ENCODE results near the gene CCIN. TPM values are rescaled to one million over a fixed set of nuclear protein-coding genes. Genes with fewer than 3 reads are reported as not detected.
"Not testable (repeated sequence)": the region's sequence is repeated elsewhere in the genome, so short reads cannot be mapped to it uniquely, and the experiment has no call there.

CCIN gene
- total RNA-seq, 1 donor from 2014 or later: 1.9 TPM

DNA sequence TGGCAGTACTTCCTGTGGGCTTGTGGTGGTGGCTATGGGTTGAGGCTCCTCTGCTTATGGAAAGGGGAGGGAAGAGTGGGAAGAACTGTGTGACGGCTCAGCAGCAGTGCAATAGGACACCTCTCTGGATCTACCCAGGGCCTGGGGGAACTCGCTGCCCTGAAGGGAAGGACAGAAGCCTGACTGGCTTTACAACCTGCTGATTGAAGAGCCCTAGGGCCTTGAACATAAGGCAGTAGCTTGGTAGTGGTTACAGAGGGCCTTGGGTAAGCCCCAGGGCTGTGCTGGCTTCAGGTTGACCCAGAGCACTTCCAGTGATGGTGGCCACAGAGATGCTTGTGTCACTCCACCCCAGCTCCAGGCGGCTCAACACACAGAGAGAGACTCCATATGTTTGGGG is 5.5 kb downstream of the CCIN start:
- Histone ChIP-seq H4K20me1 (ENCODE audit: insufficient read depth, low read length) (no peaks in the 10 kb centered on the region), H3K4me1 (ENCODE audit: insufficient read depth, low read length) (no peaks in the 10 kb centered on the region), H3K4me2 (ENCODE audit: low read length) (no peak overlapping the region), H2AFZ (ENCODE audit: low read depth, low read length) (no peak overlapping the region), H3K4me3 (ENCODE audit: insufficient read depth, low read depth, low read length) (no peak overlapping the region), H3K27ac (ENCODE audit: low read depth, low read length) (no peak overlapping the region), H3K9ac (ENCODE audit: low read length) (no peak overlapping the region), H3K9me3 (ENCODE audit: insufficient read depth, low read depth, low read length) (no peaks in the 10 kb centered on the region), H3K36me3 (ENCODE audit: insufficient read depth, low read length) (no peaks in the 10 kb centered on the region), H3K27me3 (ENCODE audit: insufficient read depth, low read length) (no peaks in the 10 kb centered on the region), H3K79me2 (ENCODE audit: insufficient read depth, low read length) (no peaks in the 10 kb centered on the region)
- peak overlapping the region; percentile 2 for H3K4me3 Mint-ChIP-seq (ENCODE audit: unreplicated experiment)
- no peak overlapping the region for H3K27ac Mint-ChIP-seq (ENCODE audit: unreplicated experiment)
- peaks cover 13% of the 10 kb centered on the region for H3K36me3 Mint-ChIP-seq (ENCODE audit: low read depth, unreplicated experiment)
- H3K27me3 Mint-ChIP-seq (ENCODE audit: low read depth, unreplicated experiment): peaks cover 22% of the 10 kb centered on the region
- FAIRE-seq (no peak), DNase-seq (ENCODE audit: low read depth) (no peak)
- H3K4me1 Mint-ChIP-seq (ENCODE audit: low read depth, unreplicated experiment): peaks cover 4% of the 10 kb centered on the region
- TF ChIP-seq, protein P1, sequence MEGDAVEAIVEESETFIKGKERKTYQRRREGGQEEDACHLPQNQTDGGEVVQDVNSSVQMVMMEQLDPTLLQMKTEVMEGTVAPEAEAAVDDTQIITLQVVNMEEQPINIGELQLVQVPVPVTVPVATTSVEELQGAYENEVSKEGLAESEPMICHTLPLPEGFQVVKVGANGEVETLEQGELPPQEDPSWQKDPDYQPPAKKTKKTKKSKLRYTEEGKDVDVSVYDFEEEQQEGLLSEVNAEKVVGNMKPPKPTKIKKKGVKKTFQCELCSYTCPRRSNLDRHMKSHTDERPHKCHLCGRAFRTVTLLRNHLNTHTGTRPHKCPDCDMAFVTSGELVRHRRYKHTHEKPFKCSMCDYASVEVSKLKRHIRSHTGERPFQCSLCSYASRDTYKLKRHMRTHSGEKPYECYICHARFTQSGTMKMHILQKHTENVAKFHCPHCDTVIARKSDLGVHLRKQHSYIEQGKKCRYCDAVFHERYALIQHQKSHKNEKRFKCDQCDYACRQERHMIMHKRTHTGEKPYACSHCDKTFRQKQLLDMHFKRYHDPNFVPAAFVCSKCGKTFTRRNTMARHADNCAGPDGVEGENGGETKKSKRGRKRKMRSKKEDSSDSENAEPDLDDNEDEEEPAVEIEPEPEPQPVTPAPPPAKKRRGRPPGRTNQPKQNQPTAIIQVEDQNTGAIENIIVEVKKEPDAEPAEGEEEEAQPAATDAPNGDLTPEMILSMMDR (IDR thresholded peaks at IDR 0.05; ENCODE audit: insufficient read depth, low read depth, low read length): no peak
- no peak for TF ChIP-seq EZH2 (IDR thresholded peaks at IDR 0.05; ENCODE audit: insufficient read depth, low read length)
- H3K9me3 Mint-ChIP-seq (ENCODE audit: unreplicated experiment): peaks cover 2% of the 10 kb centered on the region

DNA sequence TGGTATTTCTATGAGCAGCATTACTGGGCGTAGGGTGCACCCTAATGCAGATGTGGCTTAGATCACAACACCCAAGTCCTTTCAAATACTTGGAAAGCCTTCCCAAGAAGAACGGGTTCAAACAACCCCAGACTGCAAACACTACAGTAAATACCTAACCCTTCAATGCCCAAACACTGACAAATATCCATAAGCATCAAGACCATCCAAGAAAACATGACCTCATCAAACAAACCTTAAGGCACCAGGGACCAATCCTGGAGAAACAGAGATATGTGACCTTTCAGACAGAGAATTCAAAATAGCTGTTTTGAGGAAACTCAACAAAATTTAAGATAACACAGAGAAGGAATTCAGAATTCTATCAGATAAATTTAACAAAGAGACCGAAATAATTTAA is 6.0 kb downstream of the CCIN start:
- not testable (repeated sequence) for H3K79me2 ChIP-seq (ENCODE audit: insufficient read depth, low read length); DNase-seq (ENCODE audit: low read depth); H2AFZ ChIP-seq (ENCODE audit: low read depth, low read length); H3K27ac ChIP-seq (ENCODE audit: low read depth, low read length); H3K4me1 ChIP-seq (ENCODE audit: insufficient read depth, low read length); FAIRE-seq; H3K9me3 ChIP-seq (ENCODE audit: insufficient read depth, low read depth, low read length); H4K20me1 ChIP-seq (ENCODE audit: insufficient read depth, low read length); H3K4me2 ChIP-seq (ENCODE audit: low read length); H3K36me3 Mint-ChIP-seq (ENCODE audit: low read depth, unreplicated experiment); H3K4me3 Mint-ChIP-seq (ENCODE audit: unreplicated experiment); H3K27ac Mint-ChIP-seq (ENCODE audit: unreplicated experiment); H3K27me3 ChIP-seq (ENCODE audit: insufficient read depth, low read length); H3K9me3 Mint-ChIP-seq (ENCODE audit: unreplicated experiment); H3K9ac ChIP-seq (ENCODE audit: low read length); H3K4me3 ChIP-seq (ENCODE audit: insufficient read depth, low read depth, low read length); H3K4me1 Mint-ChIP-seq (ENCODE audit: low read depth, unreplicated experiment); H3K36me3 ChIP-seq (ENCODE audit: insufficient read depth, low read length)
- H3K27me3 Mint-ChIP-seq (ENCODE audit: low read depth, unreplicated experiment): peaks cover 20% of the 10 kb centered on the region

DNA sequence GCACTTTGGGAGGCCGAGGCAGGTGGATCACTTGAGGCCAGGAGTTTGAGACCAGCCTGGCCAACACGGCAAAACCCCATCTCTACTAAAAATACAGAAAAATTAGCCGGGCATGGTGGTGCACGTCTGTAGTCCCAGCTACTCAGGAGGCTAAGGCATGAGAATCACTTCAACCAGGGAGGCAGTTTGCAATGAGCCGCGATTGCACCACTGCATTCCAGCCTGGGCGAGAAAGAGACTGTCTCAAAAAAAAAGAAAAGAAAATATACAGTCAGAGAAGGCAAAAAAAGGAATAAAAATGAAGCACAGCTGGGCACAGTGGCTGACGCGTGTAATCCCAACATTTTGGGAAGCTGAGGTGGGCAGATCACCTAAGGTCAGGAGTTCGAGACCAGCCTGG is 7.3 kb downstream of the CCIN start:
- H3K4me2 ChIP-seq (ENCODE audit: low read length); H2AFZ ChIP-seq (ENCODE audit: low read depth, low read length); H3K27me3 ChIP-seq (ENCODE audit: insufficient read depth, low read length); H3K36me3 Mint-ChIP-seq (ENCODE audit: low read depth, unreplicated experiment); H3K4me3 Mint-ChIP-seq (ENCODE audit: unreplicated experiment); H3K9me3 ChIP-seq (ENCODE audit: insufficient read depth, low read depth, low read length); H3K27ac ChIP-seq (ENCODE audit: low read depth, low read length); H3K36me3 ChIP-seq (ENCODE audit: insufficient read depth, low read length); H3K27ac Mint-ChIP-seq (ENCODE audit: unreplicated experiment); H3K9ac ChIP-seq (ENCODE audit: low read length); H3K4me3 ChIP-seq (ENCODE audit: insufficient read depth, low read depth, low read length); DNase-seq (ENCODE audit: low read depth); H3K4me1 ChIP-seq (ENCODE audit: insufficient read depth, low read length); FAIRE-seq; H4K20me1 ChIP-seq (ENCODE audit: insufficient read depth, low read length); H3K4me1 Mint-ChIP-seq (ENCODE audit: low read depth, unreplicated experiment); H3K9me3 Mint-ChIP-seq (ENCODE audit: unreplicated experiment); H3K79me2 ChIP-seq (ENCODE audit: insufficient read depth, low read length): not testable (repeated sequence)
- H3K27me3 Mint-ChIP-seq (ENCODE audit: low read depth, unreplicated experiment): peaks cover 14% of the 10 kb centered on the region

DNA sequence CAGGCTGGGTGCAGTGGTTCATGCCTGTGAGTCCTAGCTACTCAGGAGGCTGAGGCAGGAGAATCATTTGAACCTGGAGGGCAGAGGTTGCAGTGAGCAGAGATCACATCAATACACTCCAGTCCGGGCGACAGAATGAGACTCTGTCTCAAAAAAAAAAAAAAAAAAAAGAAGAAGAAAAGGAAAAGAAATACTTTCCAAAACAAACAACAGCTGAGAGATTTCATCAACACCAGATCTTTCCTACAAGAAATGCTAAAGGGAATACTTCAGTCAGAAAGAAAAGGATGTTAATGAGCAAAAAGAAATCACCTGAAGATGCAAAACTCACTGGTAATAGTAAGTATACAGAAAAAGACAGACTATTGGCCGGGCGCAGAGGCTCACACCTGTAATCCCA is 8.4 kb downstream of the CCIN start:
- no peak overlapping the region for H3K27ac ChIP-seq (ENCODE audit: low read depth, low read length)
- Mint-ChIP-seq H3K27ac (ENCODE audit: unreplicated experiment) (no peak overlapping the region), H3K9me3 (ENCODE audit: unreplicated experiment) (peaks cover 6% of the 10 kb centered on the region), H3K27me3 (ENCODE audit: low read depth, unreplicated experiment) (peaks cover 10% of the 10 kb centered on the region), H3K4me3 (ENCODE audit: unreplicated experiment) (no peak overlapping the region), H3K4me1 (ENCODE audit: low read depth, unreplicated experiment) (peaks cover 4% of the 10 kb centered on the region), H3K36me3 (ENCODE audit: low read depth, unreplicated experiment) (no peaks in the 10 kb centered on the region)
- no peak overlapping the region for H3K4me3 ChIP-seq (ENCODE audit: insufficient read depth, low read depth, low read length)
- DNase-seq (ENCODE audit: low read depth) (no peak), FAIRE-seq (no peak)
- H3K79me2 ChIP-seq (ENCODE audit: insufficient read depth, low read length): no peaks in the 10 kb centered on the region
- no peaks in the 10 kb centered on the region for H3K4me1 ChIP-seq (ENCODE audit: insufficient read depth, low read length)
- H3K9ac ChIP-seq (ENCODE audit: low read length): no peak overlapping the region
- H3K4me2 ChIP-seq (ENCODE audit: low read length): no peak overlapping the region
- no peak for TF ChIP-seq EZH2 (IDR thresholded peaks at IDR 0.05; ENCODE audit: insufficient read depth, low read length)
- TF ChIP-seq, protein P1 (IDR thresholded peaks at IDR 0.05; ENCODE audit: insufficient read depth, low read depth, low read length): no peak
- no peaks in the 10 kb centered on the region for H3K9me3 ChIP-seq (ENCODE audit: insufficient read depth, low read depth, low read length)
- no peaks in the 10 kb centered on the region for H4K20me1 ChIP-seq (ENCODE audit: insufficient read depth, low read length)
- no peaks in the 10 kb centered on the region for H3K36me3 ChIP-seq (ENCODE audit: insufficient read depth, low read length)
- H2AFZ ChIP-seq (ENCODE audit: low read depth, low read length): no peak overlapping the region
- no peaks in the 10 kb centered on the region for H3K27me3 ChIP-seq (ENCODE audit: insufficient read depth, low read length)

DNA sequence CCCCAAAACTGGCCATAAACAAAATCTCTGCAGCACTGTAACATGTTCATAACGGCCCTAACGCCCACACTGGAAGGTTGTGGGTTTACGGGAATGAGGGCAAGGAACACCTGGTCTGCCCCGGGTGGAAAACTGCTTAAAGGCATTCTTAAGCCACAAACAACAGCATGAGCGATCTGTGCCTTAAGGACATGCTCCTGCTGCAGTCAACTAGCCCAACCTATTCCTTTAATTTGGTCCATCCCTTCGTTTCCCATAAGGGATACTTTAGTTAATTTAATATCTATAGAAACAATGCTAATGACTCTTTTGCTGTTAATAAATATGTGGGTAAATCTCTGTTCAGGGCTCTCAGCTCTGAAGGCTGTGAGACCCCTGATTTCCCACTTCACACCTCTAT is 11.1 kb downstream of the CCIN start:
- not testable (repeated sequence) for H4K20me1 ChIP-seq (ENCODE audit: insufficient read depth, low read length); H3K79me2 ChIP-seq (ENCODE audit: insufficient read depth, low read length); H3K4me1 Mint-ChIP-seq (ENCODE audit: low read depth, unreplicated experiment); H3K4me2 ChIP-seq (ENCODE audit: low read length); H3K4me3 Mint-ChIP-seq (ENCODE audit: unreplicated experiment); DNase-seq (ENCODE audit: low read depth); FAIRE-seq; H3K9me3 Mint-ChIP-seq (ENCODE audit: unreplicated experiment); H3K36me3 ChIP-seq (ENCODE audit: insufficient read depth, low read length); H3K9ac ChIP-seq (ENCODE audit: low read length); H3K27ac Mint-ChIP-seq (ENCODE audit: unreplicated experiment); H3K27me3 ChIP-seq (ENCODE audit: insufficient read depth, low read length); H3K4me1 ChIP-seq (ENCODE audit: insufficient read depth, low read length); H3K4me3 ChIP-seq (ENCODE audit: insufficient read depth, low read depth, low read length); H3K36me3 Mint-ChIP-seq (ENCODE audit: low read depth, unreplicated experiment); H3K27me3 Mint-ChIP-seq (ENCODE audit: low read depth, unreplicated experiment); H3K9me3 ChIP-seq (ENCODE audit: insufficient read depth, low read depth, low read length); H3K27ac ChIP-seq (ENCODE audit: low read depth, low read length); H2AFZ ChIP-seq (ENCODE audit: low read depth, low read length)

Data from astrocyte (in vitro differentiated cells and primary cell).